ENCODE measurements around the gene PALD1. TPM values are rescaled to one million over a fixed set of nuclear protein-coding genes. Genes with fewer than 3 reads are reported as not detected.

PALD1 gene
- total RNA-seq, 1 donor from 2014 or later: 1.2 TPM

- no peak for TF ChIP-seq CTCF (IDR thresholded peaks at IDR 0.05; ENCODE audit: unreplicated experiment)
- no peaks in the 10 kb centered on the region for H3K9me3 Mint-ChIP-seq (ENCODE audit: low read depth)
- no peak overlapping the region for H3K4me3 Mint-ChIP-seq (ENCODE audit: low read depth)
- no peak for DNase-seq (ENCODE audit: low spot score, unreplicated experiment)
- peaks cover 11% of the 10 kb centered on the region for H3K4me1 Mint-ChIP-seq (ENCODE audit: low read depth)
- no peaks in the 10 kb centered on the region for H3K36me3 Mint-ChIP-seq (ENCODE audit: insufficient read depth)
- no peak overlapping the region for H3K27ac Mint-ChIP-seq
- H3K27me3 Mint-ChIP-seq: peaks cover 10% of the 10 kb centered on the region
Observed at GRCh38 chr10:70561558-70561957, 83.0 kb downstream of the PALD1 start.

- Mint-ChIP-seq H3K27ac (no peak overlapping the region), H3K4me1 (ENCODE audit: low read depth) (peaks cover 11% of the 10 kb centered on the region), H3K27me3 (peaks cover 10% of the 10 kb centered on the region), H3K4me3 (ENCODE audit: low read depth) (no peak overlapping the region), H3K9me3 (ENCODE audit: low read depth) (no peaks in the 10 kb centered on the region), H3K36me3 (ENCODE audit: insufficient read depth) (no peaks in the 10 kb centered on the region)
- DNase-seq (ENCODE audit: low spot score, unreplicated experiment): no peak
- TF ChIP-seq CTCF (IDR thresholded peaks at IDR 0.05; ENCODE audit: unreplicated experiment): no peak
Observed at GRCh38 chr10:70562036-70562755, 83.6 kb downstream of the PALD1 start.

- Mint-ChIP-seq H3K27ac (no peak overlapping the region), H3K36me3 (ENCODE audit: insufficient read depth) (no peaks in the 10 kb centered on the region), H3K4me3 (ENCODE audit: low read depth) (no peak overlapping the region), H3K9me3 (ENCODE audit: low read depth) (no peaks in the 10 kb centered on the region), H3K4me1 (ENCODE audit: low read depth) (peaks cover 11% of the 10 kb centered on the region), H3K27me3 (peaks cover 7% of the 10 kb centered on the region)
- no peak for DNase-seq (ENCODE audit: low spot score, unreplicated experiment)
- TF ChIP-seq CTCF (IDR thresholded peaks at IDR 0.05; ENCODE audit: unreplicated experiment): no peak
Observed at GRCh38 chr10:70563230-70563629, 84.7 kb downstream of the PALD1 start.

- H3K36me3 Mint-ChIP-seq (ENCODE audit: insufficient read depth): no peaks in the 10 kb centered on the region
- peaks cover 3% of the 10 kb centered on the region for H3K27me3 Mint-ChIP-seq
- H3K27ac Mint-ChIP-seq: no peak overlapping the region
- peaks cover 3% of the 10 kb centered on the region for H3K4me1 Mint-ChIP-seq (ENCODE audit: low read depth)
- H3K4me3 Mint-ChIP-seq (ENCODE audit: low read depth): no peak overlapping the region
- no peak for TF ChIP-seq CTCF (IDR thresholded peaks at IDR 0.05; ENCODE audit: unreplicated experiment)
- no peak for DNase-seq (ENCODE audit: low spot score, unreplicated experiment)
- no peaks in the 10 kb centered on the region for H3K9me3 Mint-ChIP-seq (ENCODE audit: low read depth)
Observed at GRCh38 chr10:70564113-70564725, 85.7 kb downstream of the PALD1 start.

GRCh38 chr10:70564901-70565351, 86.4 kb downstream of the PALD1 start:
- Mint-ChIP-seq H3K36me3 (ENCODE audit: insufficient read depth) (no peaks in the 10 kb centered on the region), H3K9me3 (ENCODE audit: low read depth) (no peaks in the 10 kb centered on the region), H3K4me1 (ENCODE audit: low read depth) (no peaks in the 10 kb centered on the region), H3K4me3 (ENCODE audit: low read depth) (no peak overlapping the region), H3K27me3 (no peaks in the 10 kb centered on the region), H3K27ac (no peak overlapping the region)
- no peak for DNase-seq (ENCODE audit: low spot score, unreplicated experiment)
- no peak for TF ChIP-seq CTCF (IDR thresholded peaks at IDR 0.05; ENCODE audit: unreplicated experiment)
